ENCODE measurements around the gene AP2B1.

AP2B1 gene

GRCh38 chr17:35630530-35631148 lies 43.5 kb downstream of the AP2B1 start:
- Histone ChIP-seq H3K9me3 (replicated peaks in 1 of 11) (no peaks in the 10 kb centered on the region), H3K4me1 (peaks cover 0 to 20% (median 17%) of the 10 kb centered on the region in 10 experiments; a peak in 17 of 20 replicates), H3K9ac (no peak overlapping the region), H3K36me3 (peaks cover 87 to 99% (median 98%) of the 10 kb centered on the region in 11 experiments), H3K27ac (no peak overlapping the region), H3K4me3 (no peak overlapping the region), H3K27me3 (no peaks in the 10 kb centered on the region), H3K4me2 (no peak overlapping the region), H4K20me1 (peaks cover 0 to 37% (median 5%) of the 10 kb centered on the region in 11 experiments; a peak in 7 of 22 replicates)
- no peak for TF ChIP-seq Cebpa-rat (IDR thresholded peaks at IDR 0.05)

DNA sequence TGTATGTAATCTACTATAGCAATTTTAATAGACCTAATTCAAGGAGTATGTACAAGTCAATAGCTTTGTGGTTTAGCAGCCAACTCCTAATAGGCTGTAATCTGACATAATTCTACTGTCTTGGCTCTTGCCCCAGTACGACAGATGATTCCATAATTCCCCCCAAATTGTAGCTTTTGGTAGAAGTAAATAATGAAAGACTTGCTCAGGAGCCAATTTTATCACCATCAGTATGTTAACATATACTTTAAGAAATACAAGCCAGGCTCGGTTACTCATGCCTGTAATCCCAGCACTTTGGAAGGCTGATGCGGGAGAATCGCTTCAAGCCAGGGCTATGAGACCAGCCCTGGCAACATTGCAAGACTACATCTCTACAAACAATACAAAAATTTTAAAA lies 53.9 kb downstream of the AP2B1 start:
- H3K9ac ChIP-seq, result no peak overlapping the region
- no peaks in the 10 kb centered on the region for H3K27me3 ChIP-seq
- H4K20me1 ChIP-seq, result peaks cover 0 to 24% (median 0%) of the 10 kb centered on the region in 11 experiments; a peak in 5 of 22 replicates
- no peaks in the 10 kb centered on the region for H3K9me3 ChIP-seq (replicated peaks in 1 of 11)
- no peak overlapping the region for H3K27ac ChIP-seq
- H3K4me3 ChIP-seq, result no peak overlapping the region
- no peak for TF ChIP-seq Cebpa-rat (IDR thresholded peaks at IDR 0.05)
- H3K4me2 ChIP-seq, result no peak overlapping the region
- H3K36me3 ChIP-seq, result peaks cover 100% of the 10 kb centered on the region in 11 experiments
- no peaks in the 10 kb centered on the region for H3K4me1 ChIP-seq

GRCh38 chr17:35645923-35646322 lies 58.8 kb downstream of the AP2B1 start:
- H3K4me1 ChIP-seq, result no peaks in the 10 kb centered on the region
- no peak overlapping the region for H3K4me3 ChIP-seq
- H4K20me1 ChIP-seq, result peaks cover 0 to 50% (median 0%) of the 10 kb centered on the region in 11 experiments; a peak in 6 of 22 replicates
- TF ChIP-seq Cebpa-rat (IDR thresholded peaks at IDR 0.05), result no peak
- H3K9me3 ChIP-seq (replicated peaks in 1 of 11), result no peaks in the 10 kb centered on the region
- H3K27ac ChIP-seq, result no peak overlapping the region
- peaks cover 59 to 95% (median 90%) of the 10 kb centered on the region in 11 experiments for H3K36me3 ChIP-seq
- no peak overlapping the region for H3K4me2 ChIP-seq
- H3K9ac ChIP-seq, result no peak overlapping the region
- no peaks in the 10 kb centered on the region for H3K27me3 ChIP-seq

- TF ChIP-seq Cebpa-rat (IDR thresholded peaks at IDR 0.05), result no peak
- Histone ChIP-seq H3K36me3 (peaks cover 3 to 65% (median 50%) of the 10 kb centered on the region in 11 experiments; a peak in 21 of 22 replicates), H3K27me3 (no peaks in the 10 kb centered on the region), H3K4me2 (no peak overlapping the region), H3K4me1 (no peaks in the 10 kb centered on the region), H4K20me1 (peaks cover 0 to 50% (median 7%) of the 10 kb centered on the region in 11 experiments; a peak in 9 of 22 replicates), H3K4me3 (no peak overlapping the region), H3K9ac (no peak overlapping the region), H3K27ac (no peak overlapping the region), H3K9me3 (replicated peaks in 1 of 11) (no peaks in the 10 kb centered on the region)
These were observed 64.3 kb downstream of the AP2B1 start for GRCh38 chr17:35651467-35651866.

DNA sequence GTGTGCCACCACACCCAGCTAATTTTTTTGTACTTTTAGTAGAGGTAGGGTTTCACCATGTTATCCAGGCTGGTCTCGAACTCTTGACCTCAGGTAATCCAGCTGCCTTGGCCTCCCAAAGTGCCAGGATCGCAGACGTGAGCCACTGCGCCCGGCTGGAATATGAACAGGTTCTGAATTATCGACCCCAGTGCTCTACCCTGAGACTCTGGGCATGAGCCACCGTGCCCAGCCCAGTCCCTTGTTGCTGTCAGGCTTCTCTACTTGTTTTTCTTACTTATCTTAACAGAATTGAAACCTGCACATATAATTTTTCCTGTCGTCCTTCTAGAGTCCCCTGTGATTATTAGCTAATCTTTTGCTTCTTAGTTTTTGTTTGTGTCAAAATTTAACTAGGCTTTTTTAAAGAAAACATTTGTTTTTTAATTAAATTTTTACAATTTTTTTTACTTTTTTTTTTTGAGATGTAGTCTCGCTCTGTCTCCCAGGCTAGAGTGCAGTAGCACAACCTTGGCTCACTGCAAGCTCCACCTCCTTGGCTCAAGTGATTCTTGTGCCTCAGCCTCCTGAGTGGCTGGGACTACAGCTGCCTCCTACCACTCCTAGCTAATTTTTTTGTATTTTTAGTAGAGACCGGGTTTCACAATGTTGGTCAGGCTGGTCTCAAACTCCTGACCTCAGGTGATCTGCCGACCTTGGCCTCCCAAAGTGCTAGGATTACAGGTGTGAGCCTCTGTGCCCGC lies 66.7 kb downstream of the AP2B1 start:
- no peaks in the 10 kb centered on the region for H3K27me3 ChIP-seq
- no peak for TF ChIP-seq Cebpa-rat (IDR thresholded peaks at IDR 0.05)
- no peak overlapping the region for H3K4me2 ChIP-seq
- H3K4me1 ChIP-seq, result no peaks in the 10 kb centered on the region
- no peak overlapping the region for H3K27ac ChIP-seq
- H4K20me1 ChIP-seq, result peaks cover 0 to 56% (median 5%) of the 10 kb centered on the region in 11 experiments; a peak in 7 of 22 replicates
- no peak overlapping the region for H3K9ac ChIP-seq
- no peak overlapping the region for H3K4me3 ChIP-seq
- no peaks in the 10 kb centered on the region for H3K9me3 ChIP-seq (replicated peaks in 1 of 11)
- H3K36me3 ChIP-seq, result peaks cover 0 to 66% (median 35%) of the 10 kb centered on the region in 11 experiments

- Histone ChIP-seq H3K27ac (no peak overlapping the region), H3K4me2 (no peak overlapping the region), H3K27me3 (no peaks in the 10 kb centered on the region), H3K9ac (no peak overlapping the region), H4K20me1 (peaks cover 0 to 55% (median 5%) of the 10 kb centered on the region in 11 experiments; a peak in 7 of 22 replicates), H3K4me3 (no peak overlapping the region), H3K9me3 (replicated peaks in 1 of 11) (no peaks in the 10 kb centered on the region), H3K36me3 (peaks cover 0 to 67% (median 21%) of the 10 kb centered on the region in 11 experiments), H3K4me1 (no peaks in the 10 kb centered on the region)
- no peak for TF ChIP-seq Cebpa-rat (IDR thresholded peaks at IDR 0.05)
These were observed 68.2 kb downstream of the AP2B1 start for GRCh38 chr17:35655303-35655702.

DNA sequence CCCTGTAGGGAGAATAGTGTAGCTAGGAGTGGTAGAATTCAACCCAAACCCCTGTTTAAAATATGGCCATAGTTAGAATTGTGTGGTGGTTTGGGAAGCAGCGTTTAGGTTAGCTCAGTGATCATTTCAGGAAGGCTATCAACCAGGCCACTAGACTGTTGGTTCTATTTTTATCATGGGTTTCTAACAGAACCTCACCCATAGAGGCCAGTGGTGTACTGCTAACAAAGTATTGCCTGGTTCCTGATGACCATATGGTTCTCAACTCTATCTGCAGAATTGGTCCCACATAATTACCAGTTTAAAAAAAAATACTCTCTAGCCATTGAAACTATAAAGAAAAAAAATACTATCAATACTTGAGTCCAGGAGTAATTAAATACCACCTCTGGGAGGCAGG lies 73.8 kb downstream of the AP2B1 start:
- H3K36me3 ChIP-seq, result peaks cover 0 to 92% (median 47%) of the 10 kb centered on the region in 11 experiments

GRCh38 chr17:35664685-35665084 lies 77.6 kb downstream of the AP2B1 start:
- Histone ChIP-seq H3K9ac (no peak overlapping the region), H3K4me3 (no peak overlapping the region), H3K9me3 (replicated peaks in 1 of 11) (no peaks in the 10 kb centered on the region), H3K27me3 (no peaks in the 10 kb centered on the region), H3K4me2 (no peak overlapping the region), H3K27ac (no peak overlapping the region), H4K20me1 (peaks cover 0 to 18% (median 4%) of the 10 kb centered on the region in 11 experiments; a peak in 3 of 22 replicates), H3K4me1 (no peaks in the 10 kb centered on the region), H3K36me3 (peaks cover 0 to 98% (median 74%) of the 10 kb centered on the region in 11 experiments)
- no peak for TF ChIP-seq Cebpa-rat (IDR thresholded peaks at IDR 0.05)

More for the DNA sequence above, 73.8 kb downstream of the AP2B1 start:
- H3K9ac ChIP-seq, result no peak overlapping the region
- no peaks in the 10 kb centered on the region for H3K9me3 ChIP-seq (replicated peaks in 1 of 11)
- no peak overlapping the region for H3K27ac ChIP-seq
- peaks cover 0 to 43% (median 4%) of the 10 kb centered on the region in 11 experiments; a peak in 4 of 22 replicates for H4K20me1 ChIP-seq
- TF ChIP-seq Cebpa-rat (IDR thresholded peaks at IDR 0.05), result no peak
- H3K4me1 ChIP-seq, result no peaks in the 10 kb centered on the region
- no peak overlapping the region for H3K4me3 ChIP-seq
- no peaks in the 10 kb centered on the region for H3K27me3 ChIP-seq
- H3K4me2 ChIP-seq, result no peak overlapping the region

DNA sequence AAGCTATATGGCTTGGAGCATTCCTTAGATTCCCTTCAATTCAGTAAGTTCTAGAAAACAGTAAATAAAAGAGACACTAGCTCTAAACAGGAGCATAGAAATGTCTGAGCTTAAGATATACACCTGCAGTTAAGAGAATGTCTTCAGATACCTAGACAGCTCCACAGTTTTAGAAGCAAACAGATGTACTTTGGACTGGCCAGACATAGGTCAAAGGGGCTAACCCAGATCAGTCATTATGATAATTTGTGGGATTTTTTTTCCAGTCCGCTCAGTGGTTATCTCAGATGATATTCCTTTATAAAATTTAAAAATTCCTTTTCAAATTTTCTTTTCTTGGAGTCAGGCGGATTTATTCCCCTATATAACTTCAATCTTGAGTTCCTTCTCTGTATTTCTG lies 78.5 kb downstream of the AP2B1 start:
- no peak overlapping the region for H3K9ac ChIP-seq
- no peak for TF ChIP-seq Cebpa-rat (IDR thresholded peaks at IDR 0.05)
- H3K27me3 ChIP-seq, result no peaks in the 10 kb centered on the region
- no peak overlapping the region for H3K4me2 ChIP-seq
- peaks cover 0 to 98% (median 75%) of the 10 kb centered on the region in 11 experiments for H3K36me3 ChIP-seq
- H3K4me3 ChIP-seq, result no peak overlapping the region
- no peak overlapping the region for H3K27ac ChIP-seq
- peaks cover 0 to 18% (median 0%) of the 10 kb centered on the region in 11 experiments; a peak in 3 of 22 replicates for H4K20me1 ChIP-seq
- no peaks in the 10 kb centered on the region for H3K4me1 ChIP-seq
- H3K9me3 ChIP-seq (replicated peaks in 1 of 11), result no peaks in the 10 kb centered on the region
